HG02840 (cell line): Measurements from ENCODE around the gene MAP7.

Experiments
- ATAC-seq: cut with Tn5 transposase; IDR thresholded peaks from one replicate; pipeline ENCODE4 v1.9.1; 2021; ENCODE audit warnings: mild to moderate bottlenecking, moderate library complexity, moderate number of reproducible peaks; ENCODE audit not compliant: unreplicated experiment, low FRiP score

The MAP7 gene

GRCh38 chr6:136350914-136351313, 199.3 kb downstream of the MAP7 start:
- ATAC-seq, result no peak

- no peak for ATAC-seq
Measured at GRCh38 chr6:136347847-136348246, 202.4 kb downstream of the MAP7 start.

GRCh38 chr6:136345145-136345544, 205.1 kb downstream of the MAP7 start:
- ATAC-seq, result no peak

GRCh38 chr6:136344420-136344819, 205.8 kb downstream of the MAP7 start:
- ATAC-seq, result no peak

- no peak for ATAC-seq
Measured at GRCh38 chr6:136343700-136344099, 206.5 kb downstream of the MAP7 start.

GRCh38 chr6:136343275-136343674, 206.9 kb downstream of the MAP7 start:
- ATAC-seq, result no peak

- ATAC-seq, result no peak
Measured at GRCh38 chr6:136341967-136342366, 208.3 kb downstream of the MAP7 start.

- no peak for ATAC-seq
Measured at GRCh38 chr6:136341367-136341766, 208.9 kb downstream of the MAP7 start.

- no peak for ATAC-seq
Measured at GRCh38 chr6:136338486-136338885, 211.7 kb downstream of the MAP7 start.

- ATAC-seq, result no peak
Measured at GRCh38 chr6:136337606-136338005, 212.6 kb downstream of the MAP7 start.

- ATAC-seq, result no peak
Measured at GRCh38 chr6:136337121-136337520, 213.1 kb downstream of the MAP7 start.

- no peak for ATAC-seq
Measured at GRCh38 chr6:136335736-136336363, 214.4 kb downstream of the MAP7 start.

- ATAC-seq, result no peak
Measured at GRCh38 chr6:136334853-136335252, 215.4 kb downstream of the MAP7 start.

GRCh38 chr6:136334465-136334846, 215.8 kb downstream of the MAP7 start:
- ATAC-seq, result no peak

GRCh38 chr6:136333824-136334464, 216.3 kb downstream of the MAP7 start:
- no peak for ATAC-seq

GRCh38 chr6:136331461-136331860, 218.8 kb downstream of the MAP7 start:
- ATAC-seq, result no peak

GRCh38 chr6:136330634-136331033, 219.6 kb downstream of the MAP7 start:
- ATAC-seq, result no peak

- ATAC-seq, result no peak
Measured at GRCh38 chr6:136326038-136326553, 224.1 kb downstream of the MAP7 start.

- no peak for ATAC-seq
Measured at GRCh38 chr6:136324686-136325380, 225.4 kb downstream of the MAP7 start.

GRCh38 chr6:136323431-136324112, 226.7 kb downstream of the MAP7 start:
- no peak for ATAC-seq

- ATAC-seq, result no peak
Measured at GRCh38 chr6:136319732-136320131, 230.5 kb downstream of the MAP7 start.
